Mesenchymal stem cell (in vitro differentiated cells and primary cell): ENCODE measurements around the gene TGFBR3L.

Experiments
- DNase-seq: peaks from one replicate; pipeline ENCODE4 v3.0.0-alpha.2; 2013
- H2AFZ ChIP-seq: one replicate; pipeline ENCODE4 v1.6.1; 2013; ENCODE audit warnings: low read depth, mild to moderate bottlenecking, control low read depth, inconsistent platforms, low read length, moderate library complexity
- H2AK5ac ChIP-seq: 2 replicates; pipeline ENCODE4 v1.6.1; 2013; ENCODE audit warnings: low read length, moderate library complexity, mild to moderate bottlenecking, inconsistent platforms; ENCODE audit not compliant: severe bottlenecking
- H2BK120ac ChIP-seq: one replicate; pipeline ENCODE4 v1.6.1; 2013; ENCODE audit warnings: low read depth, mild to moderate bottlenecking, inconsistent platforms, low read length, moderate library complexity
- H2BK12ac ChIP-seq, 2 experiments: one replicate each; pipeline ENCODE4 v1.6.1; 2013; ENCODE audit warnings: inconsistent platforms in 2 of 2, low read length in 2 of 2, mild to moderate bottlenecking in 2 of 2, moderate library complexity in 2 of 2, control low read depth in 1 of 2
- H2BK15ac ChIP-seq: one replicate; pipeline ENCODE4 v1.6.1; 2013; ENCODE audit warnings: mild to moderate bottlenecking, low read depth, inconsistent platforms; ENCODE audit not compliant: poor library complexity, severe bottlenecking
- H2BK5ac ChIP-seq: 2 replicates; pipeline ENCODE4 v1.6.1; 2013; ENCODE audit warnings: low read depth, mild to moderate bottlenecking, low read length, control low read depth, inconsistent platforms; ENCODE audit not compliant: poor library complexity, severe bottlenecking
- H3K14ac ChIP-seq, 2 experiments: one replicate each; pipeline ENCODE4 v1.6.1; 2013; ENCODE audit warnings: inconsistent platforms in 2 of 2, low read length in 2 of 2, control low read depth in 1 of 2, mild to moderate bottlenecking in 1 of 2, moderate library complexity in 1 of 2
- H3K18ac ChIP-seq, 2 experiments: one replicate each; pipeline ENCODE4 v1.6.1; 2013; ENCODE audit warnings: inconsistent platforms in 2 of 2, low read length in 2 of 2, control low read depth in 1 of 2, low read depth in 1 of 2, mild to moderate bottlenecking in 1 of 2
- H3K23ac ChIP-seq, 2 experiments: one replicate each; pipeline ENCODE4 v1.6.1; 2013; ENCODE audit warnings: inconsistent platforms in 2 of 2, low read length in 2 of 2, mild to moderate bottlenecking in 2 of 2, moderate library complexity in 2 of 2, control low read depth in 1 of 2
- H3K27ac ChIP-seq: 2 replicates; pipeline ENCODE4 v1.5.1; 2013; ENCODE audit warnings: mild to moderate bottlenecking, moderate library complexity, low read length, control low read depth, inconsistent platforms; ENCODE audit not compliant: poor library complexity, severe bottlenecking
- H3K27me3 ChIP-seq, 2 experiments: 2 replicates each; pipeline versions ENCODE4 v1.6.1 to v1.7.0; 2013; ENCODE audit warnings: low read length in 2 of 2, mild to moderate bottlenecking in 2 of 2, moderate library complexity in 2 of 2, control low read depth in 1 of 2, inconsistent platforms in 1 of 2; ENCODE audit not compliant: control insufficient read depth in 1 of 2, insufficient read depth in 1 of 2
- H3K36me3 ChIP-seq, 2 experiments: 2 replicates each; pipeline versions ENCODE4 v1.6.1 to v1.7.0; 2013; ENCODE audit warnings: low read length in 2 of 2, control low read depth in 1 of 2, inconsistent platforms in 1 of 2, low read depth in 1 of 2, mild to moderate bottlenecking in 1 of 2; ENCODE audit not compliant: insufficient read depth in 2 of 2, control insufficient read depth in 1 of 2
- H3K4ac ChIP-seq, 2 experiments: one replicate each; pipeline ENCODE4 v1.6.1; 2013; ENCODE audit warnings: inconsistent platforms in 2 of 2, low read length in 2 of 2, mild to moderate bottlenecking in 2 of 2, moderate library complexity in 2 of 2, control low read depth in 1 of 2, low read depth in 1 of 2
- H3K4me1 ChIP-seq: 2 replicates; pipeline ENCODE4 v1.6.1; 2013; ENCODE audit warnings: low read depth, low read length, control low read depth; ENCODE audit not compliant: control insufficient read depth, insufficient read depth
- H3K4me2 ChIP-seq: 2 replicates; pipeline ENCODE4 v1.6.1; 2013; ENCODE audit warnings: low read length, mild to moderate bottlenecking, inconsistent platforms; ENCODE audit not compliant: poor library complexity, severe bottlenecking
- H3K4me3 ChIP-seq, 2 experiments: 2 replicates each; pipeline versions ENCODE4 v1.5.1 to v1.7.0; 2013; ENCODE audit warnings: low read length in 2 of 2, mild to moderate bottlenecking in 2 of 2, control low read depth in 1 of 2, low read depth in 1 of 2; ENCODE audit not compliant: insufficient read depth in 1 of 2
- H3K79me1 ChIP-seq: replicated peaks from 2 replicates; pipeline ENCODE4 v1.6.1; 2013; ENCODE audit warnings: mild to moderate bottlenecking, control low read depth, low read length, inconsistent platforms; ENCODE audit not compliant: poor library complexity, severe bottlenecking
- H3K9ac ChIP-seq: 2 replicates; pipeline ENCODE4 v1.7.0; 2013; ENCODE audit warnings: mild to moderate bottlenecking, low read length, moderate library complexity
- H3K9me3 ChIP-seq: 2 replicates; pipeline ENCODE4 v1.7.0; 2013; ENCODE audit warnings: mild to moderate bottlenecking, low read length; ENCODE audit not compliant: control insufficient read depth
- H4K8ac ChIP-seq: one replicate; pipeline ENCODE4 v1.6.1; 2013; ENCODE audit warnings: inconsistent platforms, mild to moderate bottlenecking, low read length, moderate library complexity
- H4K91ac ChIP-seq: one replicate; pipeline ENCODE4 v1.6.1; 2013; ENCODE audit warnings: mild to moderate bottlenecking, low read length, inconsistent platforms
- WGBS: methylation state at CpG from one replicate; pipeline ENCODE4 v1.1.7; 2013; ENCODE audit warnings: mixed read lengths; 5-methylcytosine and 5-hydroxymethylcytosine counted together

Gene TGFBR3L

GRCh38 chr19:7930765-7931164 is 16.1 kb downstream of the TGFBR3L start:
- WGBS: 89% methylated on average over 6 of the region's 7 CpGs
- peaks cover 30% of the 10 kb centered on the region for H3K4me1 ChIP-seq
- H2BK15ac ChIP-seq: no peak overlapping the region
- H3K4me3 ChIP-seq: no peak overlapping the region
- H2BK120ac ChIP-seq: no peak overlapping the region
- H4K8ac ChIP-seq: no peak overlapping the region
- H3K14ac ChIP-seq: no peak overlapping the region
- no peak overlapping the region for H3K27ac ChIP-seq
- no peak overlapping the region for H3K18ac ChIP-seq
- no peaks in the 10 kb centered on the region for H3K9me3 ChIP-seq
- H3K79me1 ChIP-seq: peaks cover 19% of the 10 kb centered on the region
- H3K4me2 ChIP-seq: no peak overlapping the region
- H3K4ac ChIP-seq: no peak overlapping the region
- no peak overlapping the region for H4K91ac ChIP-seq
- H2BK12ac ChIP-seq: no peak overlapping the region
- no peak overlapping the region for H3K23ac ChIP-seq
- H2BK5ac ChIP-seq: no peak overlapping the region
- no peak overlapping the region for H2AK5ac ChIP-seq
- DNase-seq: no peak
- H3K27me3 ChIP-seq: no peaks in the 10 kb centered on the region
- no peak overlapping the region for H2AFZ ChIP-seq
- H3K9ac ChIP-seq: no peak overlapping the region
- peaks cover 53 to 70% of the 10 kb centered on the region in 2 experiments for H3K36me3 ChIP-seq

DNA sequence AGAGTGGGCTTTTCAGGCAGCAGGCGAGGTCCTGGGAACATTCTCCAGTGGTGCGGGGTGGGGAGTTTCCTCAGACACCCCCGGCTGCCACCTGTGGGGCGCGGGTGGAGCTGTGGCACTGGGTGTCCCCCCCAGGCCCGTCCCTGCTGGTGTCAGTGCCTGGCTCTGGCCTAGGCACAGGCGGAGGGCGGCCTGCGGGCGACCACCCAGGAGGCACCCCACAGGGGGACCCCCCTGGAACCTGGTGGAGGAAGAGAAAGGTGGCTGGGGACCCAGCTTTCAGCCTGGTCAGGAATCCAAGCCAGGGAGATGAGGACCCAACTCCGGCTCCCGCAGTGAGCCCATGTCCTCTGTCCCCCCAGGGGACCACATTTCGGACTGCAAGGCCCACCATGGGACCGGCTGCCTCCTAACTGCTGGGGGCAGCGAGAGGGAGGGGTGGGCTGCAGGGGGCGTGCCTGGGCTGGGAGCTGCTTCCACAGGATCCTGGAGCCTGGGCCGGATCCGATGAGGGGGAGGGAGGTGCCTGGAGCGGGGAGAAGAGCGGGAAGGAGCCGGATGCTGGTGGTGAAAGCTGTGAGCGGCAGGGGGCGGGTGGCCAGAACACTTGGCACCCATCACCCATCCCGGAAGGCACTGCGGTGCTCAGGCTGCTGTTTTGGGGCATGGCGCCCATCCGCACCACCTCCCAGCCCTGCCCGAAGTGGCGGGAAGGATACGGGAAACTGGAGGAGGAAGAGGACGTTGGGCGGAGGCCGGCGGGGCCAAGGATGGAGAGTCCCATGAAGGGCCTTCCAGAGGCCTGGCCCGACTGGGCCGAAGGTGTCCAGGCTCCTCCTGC is 16.8 kb downstream of the TGFBR3L start:
- H3K23ac ChIP-seq: no peak overlapping the region
- H3K79me1 ChIP-seq: peaks cover 21% of the 10 kb centered on the region
- H3K18ac ChIP-seq: no peak overlapping the region
- no peak overlapping the region for H2BK120ac ChIP-seq
- no peak overlapping the region for H3K4me2 ChIP-seq
- no peak overlapping the region for H4K91ac ChIP-seq
- H2AK5ac ChIP-seq: no peak overlapping the region
- H2AFZ ChIP-seq: no peak overlapping the region
- H2BK15ac ChIP-seq: no peak overlapping the region
- H3K4me3 ChIP-seq: no peak overlapping the region
- H3K4ac ChIP-seq: no peak overlapping the region
- H2BK5ac ChIP-seq: no peak overlapping the region
- H3K36me3 ChIP-seq: peaks cover 60 to 77% of the 10 kb centered on the region in 2 experiments
- WGBS: 96% methylated on average over 34 of the region's 36 CpGs
- no peaks in the 10 kb centered on the region for H3K9me3 ChIP-seq
- no peak overlapping the region for H2BK12ac ChIP-seq
- no peak for DNase-seq
- H3K14ac ChIP-seq: no peak overlapping the region
- no peak overlapping the region for H3K9ac ChIP-seq
- no peak overlapping the region for H3K27ac ChIP-seq
- H3K27me3 ChIP-seq: no peaks in the 10 kb centered on the region
- peaks cover 26% of the 10 kb centered on the region for H3K4me1 ChIP-seq
- no peak overlapping the region for H4K8ac ChIP-seq

GRCh38 chr19:7932276-7932929 is 17.8 kb downstream of the TGFBR3L start:
- Histone ChIP-seq H2BK12ac (no peak overlapping the region), H3K4me2 (no peak overlapping the region), H2AFZ (no peak overlapping the region), H3K23ac (no peak overlapping the region), H3K14ac (no peak overlapping the region), H4K8ac (no peak overlapping the region), H3K27ac (no peak overlapping the region), H2BK120ac (no peak overlapping the region), H3K79me1 (peaks cover 22% of the 10 kb centered on the region), H2BK15ac (no peak overlapping the region), H3K4ac (no peak overlapping the region), H2BK5ac (no peak overlapping the region), H3K9ac (no peak overlapping the region), H3K18ac (no peak overlapping the region), H3K36me3 (peaks cover 69 to 79% of the 10 kb centered on the region in 2 experiments), H2AK5ac (no peak overlapping the region), H3K9me3 (no peaks in the 10 kb centered on the region), H3K4me1 (peaks cover 19% of the 10 kb centered on the region), H3K27me3 (no peaks in the 10 kb centered on the region), H4K91ac (no peak overlapping the region), H3K4me3 (no peak overlapping the region)
- no peak for DNase-seq
- WGBS: 96% methylated on average over 25 of the region's 32 CpGs

GRCh38 chr19:7932930-7933300 is 18.3 kb downstream of the TGFBR3L start:
- Histone ChIP-seq H3K4ac (no peak overlapping the region), H3K14ac (no peak overlapping the region), H2BK5ac (no peak overlapping the region), H4K8ac (no peak overlapping the region), H2AK5ac (no peak overlapping the region), H4K91ac (no peak overlapping the region), H3K27me3 (no peaks in the 10 kb centered on the region), H3K4me3 (no peak overlapping the region), H3K27ac (no peak overlapping the region), H2BK120ac (no peak overlapping the region), H3K79me1 (peaks cover 24% of the 10 kb centered on the region), H3K9me3 (no peaks in the 10 kb centered on the region), H3K23ac (no peak overlapping the region), H3K36me3 (peaks cover 72 to 79% of the 10 kb centered on the region in 2 experiments), H3K18ac (no peak overlapping the region), H2BK15ac (no peak overlapping the region), H3K4me2 (no peak overlapping the region), H2AFZ (no peak overlapping the region), H2BK12ac (no peak overlapping the region), H3K9ac (no peak overlapping the region), H3K4me1 (peaks cover 18% of the 10 kb centered on the region)
- DNase-seq: no peak
- 95% methylated on average over 10 of the region's 10 CpGs for WGBS
